IgD-negative memory B cell (primary cell): ENCODE measurements around the gene ANKRD11. TPM values are rescaled to one million over a fixed set of nuclear protein-coding genes. Genes with fewer than 3 reads are reported as not detected.
"Not testable (repeated sequence)": the region's sequence is repeated elsewhere in the genome, so short reads cannot be mapped to it uniquely, and the experiment has no call there.

Source experiments
- H3K27ac Mint-ChIP-seq, 3 donors: one replicate each; pipeline ENCODE4 v1.8.0; 2020 to 2022; ENCODE audit warnings: mild to moderate bottlenecking in 3 of 3, mixed read lengths in 3 of 3, moderate library complexity in 1 of 3
- H3K27me3 Mint-ChIP-seq: one replicate; pipeline ENCODE4 v1.8.0; 2021; ENCODE audit warnings: mixed read lengths
- H3K36me3 Mint-ChIP-seq: one replicate; pipeline ENCODE4 v1.8.0; 2020; ENCODE audit warnings: mild to moderate bottlenecking, mixed read lengths
- H3K4me1 Mint-ChIP-seq, 3 donors: one replicate each; pipeline ENCODE4 v1.8.0; 2020 to 2022; ENCODE audit warnings: mixed read lengths in 3 of 3, mild to moderate bottlenecking in 1 of 3
- H3K4me3 Mint-ChIP-seq, 4 donors: one replicate each; pipeline ENCODE4 v1.8.0; 2020 to 2022; ENCODE audit warnings: mild to moderate bottlenecking in 4 of 4, mixed read lengths in 4 of 4, moderate library complexity in 3 of 4
- H3K9me3 Mint-ChIP-seq, 3 donors: one replicate each; pipeline ENCODE4 v1.8.0; 2020 to 2021; ENCODE audit warnings: mixed read lengths in 3 of 3, mild to moderate bottlenecking in 1 of 3
- polyA plus RNA-seq: library from polyadenylated mRNA; unstranded; fragments of 300-500 nt; fragmentation: Illumina TruSeq; gene quantifications from one replicate; pipeline ENCODE4 v1.2.3, GENCODE V29; 2021

ANKRD11 gene
- polyA plus RNA-seq, 1 donor from 2014 or later = 11.6 TPM

GRCh38 chr16:89455692-89456091, 34.7 kb downstream of the ANKRD11 start:
- Mint-ChIP-seq H3K9me3 (peaks cover 0 to 4% (median 0%) of the 10 kb centered on the region in 3 donors), H3K27ac (peak overlapping the region in 2 of 3 donors; percentile 22 to 55), H3K4me1 (peaks cover 31 to 33% (median 33%) of the 10 kb centered on the region in 3 donors), H3K36me3 (peaks cover 9% of the 10 kb centered on the region), H3K4me3 (no peak overlapping the region), H3K27me3 (no peaks in the 10 kb centered on the region)

- Mint-ChIP-seq H3K27ac (peak overlapping the region in 2 of 3 donors; percentile 55 to 76), H3K9me3 (peaks cover 0 to 4% (median 0%) of the 10 kb centered on the region in 3 donors), H3K27me3 (no peaks in the 10 kb centered on the region), H3K4me1 (peaks cover 32 to 34% (median 33%) of the 10 kb centered on the region in 3 donors), H3K4me3 (peak overlapping the region in 1 of 4 donors; percentile 9), H3K36me3 (peaks cover 9% of the 10 kb centered on the region)
Observed at GRCh38 chr16:89455178-89455577, 35.2 kb downstream of the ANKRD11 start.

- Mint-ChIP-seq H3K4me3 (peak overlapping the region in 2 of 4 donors; percentile 60 to 79), H3K27ac (peak overlapping the region in 1 of 3 donors; percentile 80), H3K4me1 (peaks cover 35 to 40% (median 35%) of the 10 kb centered on the region in 3 donors)
- not testable (repeated sequence) for H3K9me3 Mint-ChIP-seq, H3K27me3 Mint-ChIP-seq, H3K36me3 Mint-ChIP-seq
Observed at GRCh38 chr16:89454378-89455125, 35.8 kb downstream of the ANKRD11 start.

GRCh38 chr16:89453501-89454321, 36.6 kb downstream of the ANKRD11 start:
- peaks cover under 1% of the 10 kb centered on the region for H3K27me3 Mint-ChIP-seq
- H3K27ac Mint-ChIP-seq = peak overlapping the region in 2 of 3 donors; percentile 80 to 86
- H3K36me3 Mint-ChIP-seq = peaks cover 7% of the 10 kb centered on the region
- peak overlapping the region in 2 of 4 donors; percentile 42 to 79 for H3K4me3 Mint-ChIP-seq
- peaks cover 0 to 4% (median 0%) of the 10 kb centered on the region in 3 donors for H3K9me3 Mint-ChIP-seq
- H3K4me1 Mint-ChIP-seq = peaks cover 34 to 37% (median 36%) of the 10 kb centered on the region in 3 donors

GRCh38 chr16:89452925-89453324, 37.4 kb downstream of the ANKRD11 start:
- H3K4me1 Mint-ChIP-seq = peaks cover 36 to 38% (median 38%) of the 10 kb centered on the region in 3 donors
- peaks cover 2% of the 10 kb centered on the region for H3K27me3 Mint-ChIP-seq
- H3K27ac Mint-ChIP-seq = no peak overlapping the region
- H3K36me3 Mint-ChIP-seq = peaks cover 7% of the 10 kb centered on the region
- peaks cover 0 to 4% (median 0%) of the 10 kb centered on the region in 3 donors for H3K9me3 Mint-ChIP-seq
- H3K4me3 Mint-ChIP-seq = peak overlapping the region in 1 of 4 donors; percentile 2

GRCh38 chr16:89452241-89452640, 38.1 kb downstream of the ANKRD11 start:
- H3K27ac Mint-ChIP-seq = peak overlapping the region in 1 of 3 donors; percentile 64
- H3K36me3 Mint-ChIP-seq = peaks cover 4% of the 10 kb centered on the region
- peaks cover 0 to 2% (median 0%) of the 10 kb centered on the region in 3 donors for H3K9me3 Mint-ChIP-seq
- peaks cover 4% of the 10 kb centered on the region for H3K27me3 Mint-ChIP-seq
- peak overlapping the region in 2 of 4 donors; percentile 63 to 73 for H3K4me3 Mint-ChIP-seq
- H3K4me1 Mint-ChIP-seq = peaks cover 38 to 40% (median 39%) of the 10 kb centered on the region in 3 donors

GRCh38 chr16:89450537-89450936, 39.8 kb downstream of the ANKRD11 start:
- peaks cover 4% of the 10 kb centered on the region for H3K27me3 Mint-ChIP-seq
- no peaks in the 10 kb centered on the region for H3K9me3 Mint-ChIP-seq
- no peak overlapping the region for H3K4me3 Mint-ChIP-seq
- H3K4me1 Mint-ChIP-seq = peaks cover 44 to 48% (median 47%) of the 10 kb centered on the region in 3 donors
- peak overlapping the region in 2 of 3 donors; percentile 19 to 39 for H3K27ac Mint-ChIP-seq
- peaks cover 1% of the 10 kb centered on the region for H3K36me3 Mint-ChIP-seq

GRCh38 chr16:89449726-89450335, 40.5 kb downstream of the ANKRD11 start:
- Mint-ChIP-seq H3K9me3 (no peaks in the 10 kb centered on the region), H3K36me3 (peaks cover 1% of the 10 kb centered on the region), H3K4me3 (peak overlapping the region in 1 of 4 donors; percentile 48), H3K4me1 (peaks cover 43 to 50% (median 48%) of the 10 kb centered on the region in 3 donors), H3K27me3 (peaks cover 4% of the 10 kb centered on the region), H3K27ac (peak overlapping the region in 2 of 3 donors; percentile 19 to 55)

- Mint-ChIP-seq H3K27me3 (peaks cover 4% of the 10 kb centered on the region), H3K36me3 (peaks cover 1% of the 10 kb centered on the region), H3K27ac (no peak overlapping the region), H3K9me3 (no peaks in the 10 kb centered on the region), H3K4me1 (peaks cover 50 to 56% (median 52%) of the 10 kb centered on the region in 3 donors), H3K4me3 (no peak overlapping the region)
Observed at GRCh38 chr16:89448656-89449055, 41.7 kb downstream of the ANKRD11 start.

GRCh38 chr16:89446975-89447293, 43.4 kb downstream of the ANKRD11 start:
- Mint-ChIP-seq H3K9me3 (no peaks in the 10 kb centered on the region), H3K4me1 (peaks cover 50 to 62% (median 56%) of the 10 kb centered on the region in 3 donors), H3K4me3 (peak overlapping the region in 2 of 4 donors; percentile 67 to 73), H3K27ac (peak overlapping the region in 1 of 3 donors; percentile 69), H3K27me3 (peaks cover 4% of the 10 kb centered on the region), H3K36me3 (peaks cover 4% of the 10 kb centered on the region)

GRCh38 chr16:89446136-89446974, 44.0 kb downstream of the ANKRD11 start:
- peak overlapping the region in 2 of 4 donors; percentile 67 to 73 for H3K4me3 Mint-ChIP-seq

GRCh38 chr16:89445166-89445565, 45.2 kb downstream of the ANKRD11 start:
- H3K27ac Mint-ChIP-seq = no peak overlapping the region
- no peak overlapping the region for H3K4me3 Mint-ChIP-seq
- peaks cover 2% of the 10 kb centered on the region for H3K36me3 Mint-ChIP-seq
- peaks cover 53 to 63% (median 54%) of the 10 kb centered on the region in 3 donors for H3K4me1 Mint-ChIP-seq
- no peaks in the 10 kb centered on the region for H3K9me3 Mint-ChIP-seq
- H3K27me3 Mint-ChIP-seq = peaks cover 4% of the 10 kb centered on the region

More at GRCh38 chr16:89446136-89446974, 44.0 kb downstream of the ANKRD11 start:
- peaks cover 52 to 65% (median 59%) of the 10 kb centered on the region in 3 donors for H3K4me1 Mint-ChIP-seq
- H3K36me3 Mint-ChIP-seq = peaks cover 4% of the 10 kb centered on the region
- peaks cover 4% of the 10 kb centered on the region for H3K27me3 Mint-ChIP-seq
- no peaks in the 10 kb centered on the region for H3K9me3 Mint-ChIP-seq
- peak overlapping the region; percentile 33 to 85 (median 69) for H3K27ac Mint-ChIP-seq

GRCh38 chr16:89444728-89445127, 45.6 kb downstream of the ANKRD11 start:
- peaks cover 2% of the 10 kb centered on the region for H3K36me3 Mint-ChIP-seq
- H3K9me3 Mint-ChIP-seq = no peaks in the 10 kb centered on the region
- H3K27ac Mint-ChIP-seq = no peak overlapping the region
- peaks cover 49 to 65% (median 54%) of the 10 kb centered on the region in 3 donors for H3K4me1 Mint-ChIP-seq
- peaks cover 4% of the 10 kb centered on the region for H3K27me3 Mint-ChIP-seq
- no peak overlapping the region for H3K4me3 Mint-ChIP-seq
